ENCODE measurements around the gene FKBP9. TPM values are rescaled to one million over a fixed set of nuclear protein-coding genes. Genes with fewer than 3 reads are reported as not detected.

Gene FKBP9
- total RNA-seq, 2 donors from 2014 or later, result 0.65 to 1.7 TPM

- ATAC-seq (replicated peaks), result no peak
- H3K27ac Mint-ChIP-seq, result no peak overlapping the region
- H3K4me3 Mint-ChIP-seq, result no peak overlapping the region
- no peaks in the 10 kb centered on the region for H3K9me3 Mint-ChIP-seq
- no peaks in the 10 kb centered on the region for H3K27me3 Mint-ChIP-seq
- H3K36me3 Mint-ChIP-seq (ENCODE audit: low read depth), result peaks cover 97% of the 10 kb centered on the region
- peaks cover 3% of the 10 kb centered on the region for H3K4me1 Mint-ChIP-seq
These were observed 67.0 kb downstream of the FKBP9 start for GRCh38 chr7:33024189-33024757.

- no peaks in the 10 kb centered on the region for H3K9me3 Mint-ChIP-seq
- peaks cover 26% of the 10 kb centered on the region for H3K36me3 Mint-ChIP-seq (ENCODE audit: low read depth)
- H3K4me3 Mint-ChIP-seq, result no peak overlapping the region
- H3K27ac Mint-ChIP-seq, result no peak overlapping the region
- no peaks in the 10 kb centered on the region for H3K27me3 Mint-ChIP-seq
- ATAC-seq (replicated peaks), result no peak
- peaks cover 34% of the 10 kb centered on the region for H3K4me1 Mint-ChIP-seq
These were observed 78.5 kb downstream of the FKBP9 start for GRCh38 chr7:33035776-33036175.

GRCh38 chr7:33038639-33039038, 81.4 kb downstream of the FKBP9 start:
- peaks cover 15% of the 10 kb centered on the region for H3K36me3 Mint-ChIP-seq (ENCODE audit: low read depth)
- no peaks in the 10 kb centered on the region for H3K27me3 Mint-ChIP-seq
- no peaks in the 10 kb centered on the region for H3K9me3 Mint-ChIP-seq
- H3K4me3 Mint-ChIP-seq, result peak overlapping the region; percentile 77
- no peak for ATAC-seq (replicated peaks)
- peak overlapping the region; percentile 17 for H3K27ac Mint-ChIP-seq
- peaks cover 35% of the 10 kb centered on the region for H3K4me1 Mint-ChIP-seq

GRCh38 chr7:33039257-33039902, 82.1 kb downstream of the FKBP9 start:
- Mint-ChIP-seq H3K9me3 (no peaks in the 10 kb centered on the region), H3K4me3 (peak overlapping the region; percentile 77), H3K4me1 (peaks cover 38% of the 10 kb centered on the region), H3K27ac (peak overlapping the region; percentile 65), H3K27me3 (no peaks in the 10 kb centered on the region), H3K36me3 (ENCODE audit: low read depth) (peaks cover 10% of the 10 kb centered on the region)
- no peak for ATAC-seq (replicated peaks)

GRCh38 chr7:33039903-33040292, 82.7 kb downstream of the FKBP9 start:
- no peak for ATAC-seq (replicated peaks)
- peak overlapping the region; percentile 65 for H3K27ac Mint-ChIP-seq

DNA sequence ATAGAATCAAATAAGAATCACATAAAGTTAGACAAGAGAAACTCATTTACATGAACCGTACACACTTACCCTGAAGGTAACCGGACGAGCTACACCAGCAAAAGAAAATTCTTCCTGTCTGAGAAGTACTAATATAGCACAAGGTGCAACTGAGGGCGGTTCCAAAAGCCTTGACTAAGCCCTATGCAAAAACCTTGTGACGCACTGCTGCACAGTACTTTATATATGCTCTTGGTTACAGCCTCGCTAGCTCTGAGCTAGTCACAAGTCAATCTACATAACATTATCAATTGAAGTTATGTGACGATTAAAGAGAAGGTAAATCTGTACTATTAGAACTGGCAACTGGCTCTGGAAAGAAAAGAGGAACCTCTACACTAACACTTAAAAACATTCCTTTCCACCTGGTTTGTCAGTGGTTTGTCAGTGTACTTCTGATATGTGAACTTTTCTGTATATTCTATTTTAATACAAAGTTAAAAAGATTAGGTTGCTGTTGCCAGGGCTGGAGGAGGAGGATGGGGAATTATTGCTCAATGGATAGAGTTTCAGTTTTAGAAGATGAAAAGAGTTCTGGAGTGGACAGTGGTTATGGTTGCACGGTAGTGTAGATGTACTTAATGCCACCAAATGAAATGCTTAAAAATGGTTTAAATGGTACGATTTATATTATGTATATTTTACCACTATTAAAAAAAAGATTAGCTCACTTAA, 83.7 kb downstream of the FKBP9 start:
- Mint-ChIP-seq H3K4me3 (peak overlapping the region; percentile 77), H3K9me3 (no peaks in the 10 kb centered on the region), H3K27me3 (no peaks in the 10 kb centered on the region), H3K36me3 (ENCODE audit: low read depth) (no peaks in the 10 kb centered on the region), H3K4me1 (peaks cover 40% of the 10 kb centered on the region), H3K27ac (peak overlapping the region; percentile 89)
- peak; percentile 99 for ATAC-seq (replicated peaks)

More at GRCh38 chr7:33039903-33040292, 82.7 kb downstream of the FKBP9 start:
- H3K36me3 Mint-ChIP-seq (ENCODE audit: low read depth), result peaks cover 5% of the 10 kb centered on the region
- peaks cover 35% of the 10 kb centered on the region for H3K4me1 Mint-ChIP-seq
- H3K4me3 Mint-ChIP-seq, result peak overlapping the region; percentile 77
- no peaks in the 10 kb centered on the region for H3K9me3 Mint-ChIP-seq
- no peaks in the 10 kb centered on the region for H3K27me3 Mint-ChIP-seq

DNA sequence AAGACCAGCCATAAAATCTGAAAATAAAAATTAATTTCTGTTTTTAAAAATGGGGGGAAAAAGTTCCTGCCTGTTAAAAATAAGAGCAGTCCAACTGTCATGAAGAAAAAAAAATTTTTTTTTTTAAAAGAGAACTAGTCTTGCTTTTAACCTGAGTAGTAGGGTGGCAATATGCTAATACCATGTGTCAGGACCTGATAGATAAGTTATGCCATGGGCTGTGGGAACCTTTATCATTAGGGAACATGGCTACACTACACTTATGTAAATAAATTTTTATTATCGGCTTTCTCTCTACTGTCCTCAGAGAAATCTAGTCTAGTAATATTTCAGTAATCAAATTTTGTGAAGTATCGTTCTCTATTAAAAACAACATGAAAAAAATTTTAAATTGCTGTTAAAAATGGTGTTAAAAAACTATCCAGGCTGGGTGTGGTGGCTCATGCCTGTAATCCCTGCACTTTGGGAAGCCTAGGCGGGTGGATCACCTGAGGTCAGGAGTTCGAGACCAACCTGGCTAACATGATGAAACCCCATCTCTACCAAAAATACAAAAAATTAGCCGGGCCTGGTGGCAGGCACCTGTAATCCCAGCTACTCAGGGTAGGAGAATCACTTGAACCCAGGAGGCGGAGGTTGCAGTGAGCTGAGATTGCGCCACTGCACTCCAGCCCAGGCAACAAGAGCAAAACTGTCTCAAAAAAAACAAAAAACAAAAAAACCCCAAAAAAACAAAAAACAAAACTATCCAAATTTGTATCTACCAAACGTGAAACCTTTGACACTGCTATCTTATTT, 84.6 kb downstream of the FKBP9 start:
- ATAC-seq (replicated peaks), result no peak
- H3K4me1 Mint-ChIP-seq, result peaks cover 35% of the 10 kb centered on the region
- H3K4me3 Mint-ChIP-seq, result peak overlapping the region; percentile 77
- H3K36me3 Mint-ChIP-seq (ENCODE audit: low read depth), result no peaks in the 10 kb centered on the region
- H3K9me3 Mint-ChIP-seq, result no peaks in the 10 kb centered on the region
- H3K27me3 Mint-ChIP-seq, result no peaks in the 10 kb centered on the region
- no peak overlapping the region for H3K27ac Mint-ChIP-seq

GRCh38 chr7:33043501-33044400, 86.5 kb downstream of the FKBP9 start:
- Mint-ChIP-seq H3K27me3 (no peaks in the 10 kb centered on the region), H3K36me3 (ENCODE audit: low read depth) (no peaks in the 10 kb centered on the region), H3K9me3 (no peaks in the 10 kb centered on the region), H3K4me3 (no peak overlapping the region), H3K4me1 (peaks cover 27% of the 10 kb centered on the region), H3K27ac (peak overlapping the region; percentile 26)
- no peak for ATAC-seq (replicated peaks)

DNA sequence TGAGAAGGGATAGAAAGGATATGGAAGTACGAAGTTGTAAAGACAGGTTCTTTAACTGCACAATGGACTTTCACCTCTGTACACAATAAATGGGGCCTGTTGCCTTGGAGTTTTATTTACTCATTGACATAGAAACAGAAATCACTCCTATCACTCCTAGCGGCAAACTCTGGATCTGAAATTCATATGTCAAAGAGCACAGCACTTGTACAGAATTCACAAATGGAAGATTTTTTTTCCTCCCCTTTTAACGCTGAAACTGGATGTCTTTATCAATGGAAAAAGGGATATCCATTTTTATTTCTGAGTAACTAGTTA, 87.1 kb downstream of the FKBP9 start:
- no peaks in the 10 kb centered on the region for H3K27me3 Mint-ChIP-seq
- ATAC-seq (replicated peaks), result no peak
- no peaks in the 10 kb centered on the region for H3K36me3 Mint-ChIP-seq (ENCODE audit: low read depth)
- no peak overlapping the region for H3K4me3 Mint-ChIP-seq
- no peaks in the 10 kb centered on the region for H3K9me3 Mint-ChIP-seq
- peaks cover 23% of the 10 kb centered on the region for H3K4me1 Mint-ChIP-seq
- H3K27ac Mint-ChIP-seq, result peak overlapping the region; percentile 26

- Mint-ChIP-seq H3K36me3 (ENCODE audit: low read depth) (no peaks in the 10 kb centered on the region), H3K4me3 (no peak overlapping the region), H3K27me3 (no peaks in the 10 kb centered on the region), H3K9me3 (no peaks in the 10 kb centered on the region), H3K4me1 (peaks cover 18% of the 10 kb centered on the region), H3K27ac (peak overlapping the region; percentile 41)
- peak; percentile 24 for ATAC-seq (replicated peaks)
These were observed 87.7 kb downstream of the FKBP9 start for GRCh38 chr7:33044986-33045385.

DNA sequence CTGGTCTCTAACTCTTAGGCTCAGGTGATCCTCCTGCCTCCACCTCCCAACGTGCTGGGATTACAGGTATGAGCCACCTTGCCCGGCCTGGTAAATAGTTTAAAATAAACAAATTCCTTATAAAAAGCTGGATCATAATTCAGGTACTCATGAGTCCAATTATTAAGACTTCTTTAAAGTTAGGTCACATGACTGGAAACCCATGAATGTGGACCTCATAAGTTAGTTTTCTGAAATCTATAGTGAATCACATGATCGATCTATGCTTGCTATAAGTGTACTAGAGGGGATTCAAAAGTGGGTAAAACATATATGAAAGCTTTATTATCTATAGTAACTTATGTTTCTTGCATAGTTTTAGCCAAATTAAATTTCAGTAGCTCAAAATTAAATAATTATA, 91.0 kb downstream of the FKBP9 start:
- Mint-ChIP-seq H3K27me3 (no peaks in the 10 kb centered on the region), H3K36me3 (ENCODE audit: low read depth) (no peaks in the 10 kb centered on the region), H3K4me3 (no peak overlapping the region), H3K4me1 (peaks cover 23% of the 10 kb centered on the region), H3K27ac (no peak overlapping the region), H3K9me3 (no peaks in the 10 kb centered on the region)
- ATAC-seq (replicated peaks), result no peak

GRCh38 chr7:33048704-33049103, 91.5 kb downstream of the FKBP9 start:
- H3K27me3 Mint-ChIP-seq, result no peaks in the 10 kb centered on the region
- peaks cover 23% of the 10 kb centered on the region for H3K4me1 Mint-ChIP-seq
- H3K36me3 Mint-ChIP-seq (ENCODE audit: low read depth), result no peaks in the 10 kb centered on the region
- no peak overlapping the region for H3K27ac Mint-ChIP-seq
- H3K4me3 Mint-ChIP-seq, result no peak overlapping the region
- ATAC-seq (replicated peaks), result no peak
- H3K9me3 Mint-ChIP-seq, result no peaks in the 10 kb centered on the region

DNA sequence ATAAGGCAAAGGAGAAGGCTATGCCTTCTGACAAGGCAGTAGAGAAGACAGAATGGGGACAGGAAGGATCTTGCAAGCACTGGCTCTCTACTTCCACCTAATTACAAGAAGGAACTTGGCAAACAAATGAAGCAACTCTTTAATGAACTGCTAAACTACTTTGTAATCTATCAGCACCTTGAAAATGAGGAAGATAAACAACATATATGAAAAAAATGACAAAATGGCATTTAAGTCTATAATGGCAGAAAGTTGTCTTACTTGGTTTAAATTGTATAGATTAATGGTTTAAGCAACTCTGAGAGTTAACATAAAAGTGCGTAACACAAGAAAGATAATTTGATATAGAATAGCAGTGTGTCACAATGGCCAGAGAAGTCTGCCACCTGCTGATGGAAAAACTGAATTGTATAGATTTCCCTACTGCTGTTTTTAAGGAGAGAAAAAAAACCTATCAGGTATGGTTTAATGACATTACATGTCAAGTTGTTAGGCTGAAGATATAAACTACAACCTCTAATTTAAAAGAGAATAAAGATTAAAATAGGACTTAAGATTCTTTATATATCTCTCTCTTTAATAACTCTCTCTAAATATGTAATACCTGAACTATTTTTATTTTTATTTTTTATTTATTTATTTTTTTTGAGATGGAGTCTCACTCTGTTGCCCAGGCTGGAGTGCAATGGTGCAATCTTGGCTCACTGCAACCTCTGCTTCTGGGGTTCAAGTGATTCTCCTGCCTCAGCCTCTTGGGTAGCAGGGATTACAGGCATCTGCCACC, 93.5 kb downstream of the FKBP9 start:
- Mint-ChIP-seq H3K4me3 (no peak overlapping the region), H3K9me3 (no peaks in the 10 kb centered on the region), H3K36me3 (ENCODE audit: low read depth) (no peaks in the 10 kb centered on the region), H3K27me3 (no peaks in the 10 kb centered on the region), H3K27ac (no peak overlapping the region), H3K4me1 (peaks cover 11% of the 10 kb centered on the region)
- ATAC-seq (replicated peaks), result peak; percentile 62

All from activated T-helper 17 cell treated with anti-CD3 and anti-CD28 coated beads, Interleukin-2, amount 50 U/mL, for 72 hours (primary cell).